ENCODE results near the gene CHST9. TPM values are rescaled to one million over a fixed set of nuclear protein-coding genes. Genes with fewer than 3 reads are reported as not detected.

CHST9 gene
- polyA plus RNA-seq, 1 donor (not counting 4 experiments of a cell fraction or from before 2014, with no cell fraction given) = 0.07 TPM

GRCh38 chr18:27009293-27009692 is 175.8 kb downstream of the CHST9 start:
- Histone ChIP-seq H3K9me1 (ENCODE audit: control insufficient read depth, extremely low read depth, insufficient read depth, low read length) (no peaks in the 10 kb centered on the region), H3K27ac (ENCODE audit: control insufficient read depth, insufficient read depth, low read length) (no peak overlapping the region), H2AFZ (ENCODE audit: control insufficient read depth, low read length) (no peak overlapping the region), H3K4me2 (ENCODE audit: control insufficient read depth, extremely low read depth, insufficient read depth, low read depth, low read length) (no peak overlapping the region), H3K4me1 (ENCODE audit: control insufficient read depth, extremely low read depth, insufficient read depth, low read length) (no peaks in the 10 kb centered on the region), H3K4me3 (ENCODE audit: control insufficient read depth in 2 of 3, extremely low read depth in 1 of 3, insufficient read depth in 2 of 3, low read depth in 1 of 3, low read length in 3 of 3) (no peak overlapping the region), H3K36me3 (ENCODE audit: control insufficient read depth in 2 of 2, extremely low read depth in 1 of 2, insufficient read depth in 2 of 2, low read length in 2 of 2) (no peaks in the 10 kb centered on the region), H4K20me1 (ENCODE audit: control insufficient read depth, extremely low read depth, insufficient read depth, low read length) (no peaks in the 10 kb centered on the region), H3K9ac (ENCODE audit: control insufficient read depth, extremely low read depth, insufficient read depth, low read length) (no peak overlapping the region), H3K27me3 (ENCODE audit: control insufficient read depth, extremely low read depth, insufficient read depth, low read length) (no peaks in the 10 kb centered on the region), H3K79me2 (ENCODE audit: control insufficient read depth, insufficient read depth, low read length) (no peaks in the 10 kb centered on the region), H3K9me3 (ENCODE audit: control insufficient read depth, low read depth, low read length) (no peaks in the 10 kb centered on the region)
- no peak for FAIRE-seq
- dilution Hi-C loops (cut with MboI; ENCODE audit: extremely low pct_ligation_motif_present, low sequenced_read_pairs) = no loop called here
- no peak for DNase-seq (ENCODE audit: low read depth, low spot score)
- TF ChIP-seq EZH2 (IDR thresholded peaks at IDR 0.05; ENCODE audit: low read length) (no peak), CTCF (optimal IDR thresholded peaks at IDR 0.05 in 1 of 3, IDR thresholded peaks at IDR 0.05 in 1 of 3, conservative IDR thresholded peaks at IDR 0.05 in 1 of 3; ENCODE audit: extremely low read depth in 1 of 3, insufficient read depth in 2 of 3, low read length in 3 of 3) (no peak)

- Histone ChIP-seq H4K20me1 (ENCODE audit: control insufficient read depth, extremely low read depth, insufficient read depth, low read length) (no peaks in the 10 kb centered on the region), H3K79me2 (ENCODE audit: control insufficient read depth, insufficient read depth, low read length) (no peaks in the 10 kb centered on the region), H2AFZ (ENCODE audit: control insufficient read depth, low read length) (no peak overlapping the region), H3K9me3 (ENCODE audit: control insufficient read depth, low read depth, low read length) (no peaks in the 10 kb centered on the region), H3K27ac (ENCODE audit: control insufficient read depth, insufficient read depth, low read length) (no peak overlapping the region), H3K27me3 (ENCODE audit: control insufficient read depth, extremely low read depth, insufficient read depth, low read length) (no peaks in the 10 kb centered on the region), H3K9me1 (ENCODE audit: control insufficient read depth, extremely low read depth, insufficient read depth, low read length) (no peaks in the 10 kb centered on the region), H3K4me3 (ENCODE audit: control insufficient read depth in 2 of 3, extremely low read depth in 1 of 3, insufficient read depth in 2 of 3, low read depth in 1 of 3, low read length in 3 of 3) (no peak overlapping the region), H3K4me2 (ENCODE audit: control insufficient read depth, extremely low read depth, insufficient read depth, low read depth, low read length) (no peak overlapping the region), H3K4me1 (ENCODE audit: control insufficient read depth, extremely low read depth, insufficient read depth, low read length) (no peaks in the 10 kb centered on the region), H3K36me3 (ENCODE audit: control insufficient read depth in 2 of 2, extremely low read depth in 1 of 2, insufficient read depth in 2 of 2, low read length in 2 of 2) (no peaks in the 10 kb centered on the region), H3K9ac (ENCODE audit: control insufficient read depth, extremely low read depth, insufficient read depth, low read length) (no peak overlapping the region)
- FAIRE-seq = no peak
- DNase-seq (ENCODE audit: low read depth, low spot score) = no peak
- no peak for TF ChIP-seq EZH2 (IDR thresholded peaks at IDR 0.05; ENCODE audit: low read length)
- no peak for TF ChIP-seq CTCF (optimal IDR thresholded peaks at IDR 0.05 in 1 of 3, IDR thresholded peaks at IDR 0.05 in 1 of 3, conservative IDR thresholded peaks at IDR 0.05 in 1 of 3; ENCODE audit: extremely low read depth in 1 of 3, insufficient read depth in 2 of 3, low read length in 3 of 3)
- dilution Hi-C loops (cut with MboI; ENCODE audit: extremely low pct_ligation_motif_present, low sequenced_read_pairs) = no loop called here
These were observed 176.5 kb downstream of the CHST9 start for GRCh38 chr18:27008575-27008974.

Data from keratinocyte (primary cell).